Naive thymus-derived CD4-positive, alpha-beta T cell (primary cell): ENCODE data around the gene TOM1L2. TPM values are rescaled to one million over a fixed set of nuclear protein-coding genes. Genes with fewer than 3 reads are reported as not detected.

Source experiments
- ATAC-seq: fragments of 150-1000 bp; cut with Tn5 transposase; 2 replicates; pipeline ENCODE4 v1.10.0; 2021; ENCODE audit warnings: mild to moderate bottlenecking, moderate library complexity
- CTCF ChIA-PET: fragments of 350-600 bp; sonication (Branson Sonifier 250); formaldehyde crosslinking; loops from one replicate; lab custom pipeline; 2021; ENCODE audit warnings: antibody characterized with exemption; lab: Charles Lee
- POLR2A ChIA-PET: fragments of 350-600 bp; sonication (Branson Sonifier 250); formaldehyde crosslinking; loops from one replicate; lab custom pipeline; 2021; ENCODE audit warnings: antibody characterized with exemption, inconsistent platforms; lab: Charles Lee
- DNase-seq, 9 donors: peaks; one replicate each; pipeline versions ENCODE4 v3.0.0 to v3.0.0-alpha.2; 2020 to 2022; ENCODE audit warnings: mixed read lengths in 1 of 9
- H3K27ac ChIP-seq: one replicate; pipeline ENCODE4 v1.7.0; 2013; ENCODE audit warnings: mild to moderate bottlenecking, low read depth, low read length, moderate library complexity
- H3K27me3 ChIP-seq, 2 donors: one replicate each; pipeline ENCODE4 v1.7.0; 2013; ENCODE audit warnings: low read length in 2 of 2, mild to moderate bottlenecking in 2 of 2, moderate library complexity in 2 of 2; ENCODE audit not compliant: control insufficient read depth in 2 of 2, insufficient read depth in 2 of 2
- H3K36me3 ChIP-seq, 3 experiments: 1 replicate in 2 of 3; 2 replicates in 1 of 3; pipeline ENCODE4 v1.7.0; 2013; ENCODE audit warnings: low read length in 3 of 3, mild to moderate bottlenecking in 3 of 3, moderate library complexity in 1 of 3; ENCODE audit not compliant: insufficient read depth in 3 of 3, control insufficient read depth in 2 of 3
- H3K4me1 ChIP-seq, 2 donors: one replicate each; pipeline ENCODE4 v1.7.0; 2013; ENCODE audit warnings: low read length in 2 of 2, mild to moderate bottlenecking in 2 of 2, moderate library complexity in 1 of 2; ENCODE audit not compliant: control insufficient read depth in 2 of 2, insufficient read depth in 2 of 2
- H3K4me3 ChIP-seq: 2 replicates; pipeline ENCODE4 v1.7.0; 2013; ENCODE audit warnings: mild to moderate bottlenecking, low read length
- H3K9me3 ChIP-seq, 3 experiments: 1 replicate in 2 of 3; 2 replicates in 1 of 3; pipeline ENCODE4 v1.7.0; 2013; ENCODE audit warnings: low read length in 3 of 3; ENCODE audit not compliant: control insufficient read depth in 2 of 3
- H3K27ac Mint-ChIP-seq, 9 donors: one replicate each; pipeline ENCODE4 v1.8.0; 2020 to 2022; ENCODE audit warnings: mixed read lengths in 9 of 9, mild to moderate bottlenecking in 8 of 9, moderate library complexity in 5 of 9, inconsistent platforms in 2 of 9
- H3K27me3 Mint-ChIP-seq, 5 donors: one replicate each; pipeline ENCODE4 v1.8.0; 2021 to 2022; ENCODE audit warnings: mixed read lengths in 5 of 5, mild to moderate bottlenecking in 1 of 5
- H3K36me3 Mint-ChIP-seq, 5 donors: one replicate each; pipeline ENCODE4 v1.8.0; 2020 to 2022; ENCODE audit warnings: mixed read lengths in 5 of 5, mild to moderate bottlenecking in 3 of 5, inconsistent platforms in 1 of 5
- H3K4me1 Mint-ChIP-seq, 7 donors: one replicate each; pipeline ENCODE4 v1.8.0; 2020 to 2022; ENCODE audit warnings: mixed read lengths in 7 of 7, mild to moderate bottlenecking in 3 of 7, inconsistent platforms in 1 of 7
- H3K4me3 Mint-ChIP-seq, 10 donors: one replicate each; pipeline ENCODE4 v1.8.0; 2020 to 2022; ENCODE audit warnings: mild to moderate bottlenecking in 10 of 10, mixed read lengths in 10 of 10, moderate library complexity in 6 of 10, inconsistent platforms in 2 of 10
- H3K9me3 Mint-ChIP-seq, 11 donors: one replicate each; pipeline ENCODE4 v1.8.0; 2020 to 2022; ENCODE audit warnings: mixed read lengths in 11 of 11, mild to moderate bottlenecking in 4 of 11, inconsistent platforms in 1 of 11, moderate library complexity in 1 of 11
- intact Hi-C, 2 donors: fragments of 100-400 bp; cut with micrococcal nuclease; formaldehyde crosslinking; loops; one replicate each; pipeline ENCODE4 v1.15.1; 2023
- polyA plus RNA-seq, 2 donors: library from polyadenylated mRNA; unstranded; fragments of 300-500 nt; fragmentation: Illumina TruSeq; gene quantifications; one replicate each; pipeline ENCODE4 v1.2.3, GENCODE V29; 2021
- total RNA-seq, 6 experiments: library from RNA in 5 of 6; stranded (reverse) in 5 of 6; gene quantifications; 1 replicate in 5 of 6; 2 replicates in 1 of 6; pipeline ENCODE4 v1.2.3 and lab custom pipeline; 2021 to 2026

The TOM1L2 gene
- total and polyA plus RNA-seq, 7 experiments from 2014 or later: 6.9 to 84.1 (median 61.0) TPM

- H3K27ac Mint-ChIP-seq: peak overlapping the region; percentile 44 to 94 (median 81)
- Histone ChIP-seq H3K9me3 (no peaks in the 10 kb centered on the region), H3K27me3 (no peaks in the 10 kb centered on the region), H3K4me1 (peaks cover 14 to 38% of the 10 kb centered on the region in 2 donors), H3K27ac (peak overlapping the region; percentile 85), H3K4me3 (peak overlapping the region; percentile 70), H3K36me3 (no peaks in the 10 kb centered on the region)
- no peaks in the 10 kb centered on the region for H3K27me3 Mint-ChIP-seq
- peak overlapping the region; percentile 82 to 98 (median 89) for H3K4me3 Mint-ChIP-seq
- no peaks in the 10 kb centered on the region for H3K9me3 Mint-ChIP-seq
- peaks cover 0 to 4% (median 0%) of the 10 kb centered on the region in 5 donors for H3K36me3 Mint-ChIP-seq
- intact Hi-C loops: loop anchor here (5.0 to 10.0 kb wide), 8 partner anchors 54 to 1554 kb away; partner anchors contain the start of genes DRG2 (in 2 of the 2), NT5M (in 2 of the 2), PLD6 (in 1 of the 2) and RAI1 (in 1 of the 2)
- CTCF ChIA-PET: interaction anchor here (1.0 to 2.8 kb wide), 3 partner anchors 10 to 51 kb away, joined by 3 to 12 read pairs (median 5); no protein-coding TSS in a partner anchor
- POLR2A ChIA-PET: interaction anchor here (0.5 to 6.7 kb wide), 5 partner anchors 12 to 215 kb away, joined by 3 to 62 read pairs (median 3); no protein-coding TSS in a partner anchor
- ATAC-seq (no peak), DNase-seq (no peak)
- peaks cover 43 to 71% (median 59%) of the 10 kb centered on the region in 7 donors for H3K4me1 Mint-ChIP-seq
Measured at GRCh38 chr17:17970699-17971430, 1.3 kb downstream of the TOM1L2 start.

- peak overlapping the region in 3 of 10 donors; percentile 2 to 38 (median 3) for H3K4me3 Mint-ChIP-seq
- no peak overlapping the region for H3K27ac ChIP-seq
- DNase-seq (no peak), ATAC-seq (no peak)
- intact Hi-C loops: loop anchor here in 1 of 2 donors (2.0 to 10.0 kb wide), 2 partner anchors 52 to 216 kb away; no protein-coding TSS in a partner anchor
- ChIA-PET POLR2A (interaction anchor here (6.7 kb wide), 1 partner anchor 8 kb away, joined by 62 read pairs; no protein-coding TSS in a partner anchor), CTCF (interaction anchor here (0.7 to 1.0 kb wide), 2 partner anchors 16 to 26 kb away, joined by 3 to 4 read pairs; no protein-coding TSS in a partner anchor)
- no peaks in the 10 kb centered on the region for H3K27me3 Mint-ChIP-seq
- peaks cover 5 to 42% of the 10 kb centered on the region in 2 donors for H3K4me1 ChIP-seq
- no peaks in the 10 kb centered on the region for H3K36me3 ChIP-seq
- no peak overlapping the region for H3K4me3 ChIP-seq
- H3K4me1 Mint-ChIP-seq: peaks cover 48 to 88% (median 79%) of the 10 kb centered on the region in 7 donors
- H3K36me3 Mint-ChIP-seq: peaks cover 0 to 8% (median 7%) of the 10 kb centered on the region in 5 donors
- no peaks in the 10 kb centered on the region for H3K9me3 ChIP-seq
- no peaks in the 10 kb centered on the region for H3K9me3 Mint-ChIP-seq
- H3K27ac Mint-ChIP-seq: peak overlapping the region in 6 of 9 donors; percentile 10 to 60 (median 28)
- no peaks in the 10 kb centered on the region for H3K27me3 ChIP-seq
Measured at GRCh38 chr17:17966399-17966798, 5.8 kb downstream of the TOM1L2 start.

DNA sequence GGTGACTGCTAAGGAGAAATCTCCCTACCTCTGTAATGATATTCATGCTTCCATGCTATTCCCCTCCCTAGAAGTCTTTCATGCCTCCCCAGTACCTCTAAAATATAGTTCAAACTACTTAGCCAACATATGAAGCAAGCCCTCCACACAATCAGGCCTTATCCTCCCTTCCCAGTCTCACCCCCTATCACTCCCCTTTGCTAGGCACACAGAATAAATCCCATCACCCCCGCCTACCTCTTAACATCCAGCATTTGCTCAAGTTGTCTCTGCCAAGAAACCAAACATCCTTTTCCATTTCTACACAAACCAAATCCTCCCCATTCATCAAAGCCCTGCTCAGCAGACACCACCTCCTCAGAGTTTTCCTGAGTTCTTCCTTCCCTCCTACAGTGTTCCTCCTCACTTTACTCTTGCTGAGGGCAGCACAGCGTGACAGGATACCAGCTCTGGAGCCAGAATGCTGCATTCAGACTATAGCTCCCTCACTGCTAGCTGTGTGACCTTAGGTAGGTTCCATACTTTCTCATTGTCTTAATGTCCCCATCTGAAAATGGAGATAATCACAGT lies 7.0 kb downstream of the TOM1L2 start:
- Mint-ChIP-seq H3K27me3 (no peaks in the 10 kb centered on the region), H3K27ac (peak overlapping the region in 7 of 9 donors; percentile 11 to 71 (median 29)), H3K36me3 (peaks cover 0 to 15% (median 8%) of the 10 kb centered on the region in 5 donors), H3K9me3 (no peaks in the 10 kb centered on the region), H3K4me3 (peak overlapping the region in 4 of 10 donors; percentile 20 to 54 (median 28)), H3K4me1 (peaks cover 46 to 88% (median 79%) of the 10 kb centered on the region in 7 donors)
- ChIA-PET CTCF (interaction anchor here (1.0 kb wide), 1 partner anchor 25 kb away, joined by 3 read pairs; no protein-coding TSS in a partner anchor), POLR2A (interaction anchor here (6.7 kb wide), 1 partner anchor 7 kb away, joined by 62 read pairs; no protein-coding TSS in a partner anchor)
- Histone ChIP-seq H3K4me1 (peaks cover 3 to 36% of the 10 kb centered on the region in 2 donors), H3K36me3 (no peaks in the 10 kb centered on the region), H3K27me3 (no peaks in the 10 kb centered on the region), H3K4me3 (no peak overlapping the region), H3K27ac (no peak overlapping the region), H3K9me3 (no peaks in the 10 kb centered on the region)
- intact Hi-C loops: loop anchor here in 1 of 2 donors (10.0 kb wide), 1 partner anchor 50 kb away; no protein-coding TSS in a partner anchor
- ATAC-seq: no peak
- DNase-seq: no peak

GRCh38 chr17:17964710-17965109 lies 7.5 kb downstream of the TOM1L2 start:
- Histone ChIP-seq H3K27me3 (no peaks in the 10 kb centered on the region), H3K27ac (no peak overlapping the region), H3K4me1 (peaks cover 9 to 36% of the 10 kb centered on the region in 2 donors), H3K4me3 (no peak overlapping the region), H3K36me3 (no peaks in the 10 kb centered on the region), H3K9me3 (no peaks in the 10 kb centered on the region)
- Mint-ChIP-seq H3K27ac (peak overlapping the region in 2 of 9 donors; percentile 14 to 29), H3K36me3 (peaks cover 0 to 15% (median 8%) of the 10 kb centered on the region in 5 donors), H3K9me3 (no peaks in the 10 kb centered on the region), H3K27me3 (no peaks in the 10 kb centered on the region), H3K4me1 (peaks cover 48 to 88% (median 81%) of the 10 kb centered on the region in 7 donors), H3K4me3 (peak overlapping the region in 1 of 10 donors; percentile 26)
- ChIA-PET POLR2A (interaction anchor here (6.7 kb wide), 1 partner anchor 6 kb away, joined by 62 read pairs; no protein-coding TSS in a partner anchor), CTCF (no interaction called here)
- intact Hi-C loops: loop anchor here in 1 of 2 donors (10.0 kb wide), 1 partner anchor 50 kb away; no protein-coding TSS in a partner anchor
- ATAC-seq (no peak), DNase-seq (no peak)

- intact Hi-C loops: loop anchor here in 1 of 2 donors (10.0 kb wide), 1 partner anchor 49 kb away; no protein-coding TSS in a partner anchor
- no peak for DNase-seq
- Mint-ChIP-seq H3K4me3 (peak overlapping the region in 4 of 10 donors; percentile 4 to 20 (median 10)), H3K4me1 (peaks cover 54 to 90% (median 81%) of the 10 kb centered on the region in 7 donors), H3K9me3 (no peaks in the 10 kb centered on the region), H3K36me3 (peaks cover 0 to 18% (median 8%) of the 10 kb centered on the region in 5 donors), H3K27ac (peak overlapping the region in 7 of 9 donors; percentile 18 to 80 (median 58)), H3K27me3 (no peaks in the 10 kb centered on the region)
- H3K9me3 ChIP-seq: no peaks in the 10 kb centered on the region
- H3K27ac ChIP-seq: no peak overlapping the region
- ChIA-PET CTCF (interaction anchor here (1.2 kb wide), 1 partner anchor 110 kb away, joined by 3 read pairs; no protein-coding TSS in a partner anchor), POLR2A (no interaction called here)
- no peak overlapping the region for H3K4me3 ChIP-seq
- ATAC-seq: no peak
- H3K36me3 ChIP-seq: no peaks in the 10 kb centered on the region
- peaks cover 14 to 39% of the 10 kb centered on the region in 2 donors for H3K4me1 ChIP-seq
- H3K27me3 ChIP-seq: no peaks in the 10 kb centered on the region
Measured at GRCh38 chr17:17963694-17964436, 8.3 kb downstream of the TOM1L2 start.
